ENCODE data around the gene FARP1. TPM values are rescaled to one million over a fixed set of nuclear protein-coding genes. Genes with fewer than 3 reads are reported as not detected.
A peak's percentile ranks its signal among the peaks of the same experiment; 100 is the strongest.

Gene FARP1
- total RNA-seq, 2 donors from 2014 or later = 0.76 to 0.87 TPM

GRCh38 chr13:98307463-98308085, 164.7 kb downstream of the FARP1 start:
- DNase-seq (no peak), ATAC-seq (no peak)
- Mint-ChIP-seq H3K4me3 (no peak overlapping the region), H3K36me3 (ENCODE audit: low read depth) (no peaks in the 10 kb centered on the region), H3K4me1 (peaks cover 2% of the 10 kb centered on the region), H3K27ac (peak overlapping the region; percentile 29), H3K27me3 (peaks cover 29% of the 10 kb centered on the region)
- H3K9me3 ChIP-seq (ENCODE audit: control insufficient read depth, low read length, poor library complexity, severe bottlenecking) = no peaks in the 10 kb centered on the region

- no peak overlapping the region for H3K4me3 Mint-ChIP-seq
These were observed 165.4 kb downstream of the FARP1 start for GRCh38 chr13:98308086-98308911.

GRCh38 chr13:98309569-98310335, 166.9 kb downstream of the FARP1 start:
- no peaks in the 10 kb centered on the region for H3K4me1 Mint-ChIP-seq
- ATAC-seq (no peak), DNase-seq (no peak)
- H3K27ac Mint-ChIP-seq = no peak overlapping the region
- peaks cover 27% of the 10 kb centered on the region for H3K27me3 Mint-ChIP-seq
- H3K9me3 ChIP-seq (ENCODE audit: control insufficient read depth, low read length, poor library complexity, severe bottlenecking) = no peaks in the 10 kb centered on the region
- H3K4me3 Mint-ChIP-seq = no peak overlapping the region
- H3K36me3 Mint-ChIP-seq (ENCODE audit: low read depth) = no peaks in the 10 kb centered on the region

More at GRCh38 chr13:98308086-98308911, 165.4 kb downstream of the FARP1 start:
- no peaks in the 10 kb centered on the region for H3K36me3 Mint-ChIP-seq (ENCODE audit: low read depth)
- H3K27ac Mint-ChIP-seq = peak overlapping the region; percentile 29
- peaks cover 25% of the 10 kb centered on the region for H3K27me3 Mint-ChIP-seq
- no peaks in the 10 kb centered on the region for H3K9me3 ChIP-seq (ENCODE audit: control insufficient read depth, low read length, poor library complexity, severe bottlenecking)
- H3K4me1 Mint-ChIP-seq = no peaks in the 10 kb centered on the region
- ATAC-seq (no peak), DNase-seq (no peak)

- no peak overlapping the region for H3K4me3 Mint-ChIP-seq
- H3K9me3 ChIP-seq (ENCODE audit: control insufficient read depth, low read length, poor library complexity, severe bottlenecking) = no peaks in the 10 kb centered on the region
- no peaks in the 10 kb centered on the region for H3K4me1 Mint-ChIP-seq
- no peak for DNase-seq
- no peaks in the 10 kb centered on the region for H3K36me3 Mint-ChIP-seq (ENCODE audit: low read depth)
- peaks cover 27% of the 10 kb centered on the region for H3K27me3 Mint-ChIP-seq
- no peak for ATAC-seq
- H3K27ac Mint-ChIP-seq = no peak overlapping the region
These were observed 167.7 kb downstream of the FARP1 start for GRCh38 chr13:98310485-98311199.

GRCh38 chr13:98311200-98311548, 168.3 kb downstream of the FARP1 start:
- DNase-seq (no peak), ATAC-seq (no peak)
- H3K27ac Mint-ChIP-seq = no peak overlapping the region
- no peaks in the 10 kb centered on the region for H3K4me1 Mint-ChIP-seq
- H3K9me3 ChIP-seq (ENCODE audit: control insufficient read depth, low read length, poor library complexity, severe bottlenecking) = no peaks in the 10 kb centered on the region
- H3K36me3 Mint-ChIP-seq (ENCODE audit: low read depth) = no peaks in the 10 kb centered on the region
- H3K4me3 Mint-ChIP-seq = no peak overlapping the region
- peaks cover 23% of the 10 kb centered on the region for H3K27me3 Mint-ChIP-seq

- H3K36me3 Mint-ChIP-seq (ENCODE audit: low read depth) = no peaks in the 10 kb centered on the region
- H3K4me1 Mint-ChIP-seq = no peaks in the 10 kb centered on the region
- H3K9me3 ChIP-seq (ENCODE audit: control insufficient read depth, low read length, poor library complexity, severe bottlenecking) = no peaks in the 10 kb centered on the region
- no peak overlapping the region for H3K27ac Mint-ChIP-seq
- no peak for DNase-seq
- no peak overlapping the region for H3K4me3 Mint-ChIP-seq
- ATAC-seq = no peak
- H3K27me3 Mint-ChIP-seq = peaks cover 25% of the 10 kb centered on the region
These were observed 169.7 kb downstream of the FARP1 start for GRCh38 chr13:98312606-98313005.

- no peak overlapping the region for H3K27ac Mint-ChIP-seq
- ATAC-seq (no peak), DNase-seq (no peak)
- H3K9me3 ChIP-seq (ENCODE audit: control insufficient read depth, low read length, poor library complexity, severe bottlenecking) = no peaks in the 10 kb centered on the region
- no peaks in the 10 kb centered on the region for H3K36me3 Mint-ChIP-seq (ENCODE audit: low read depth)
- H3K4me1 Mint-ChIP-seq = no peaks in the 10 kb centered on the region
- peaks cover 28% of the 10 kb centered on the region for H3K27me3 Mint-ChIP-seq
- no peak overlapping the region for H3K4me3 Mint-ChIP-seq
These were observed 170.4 kb downstream of the FARP1 start for GRCh38 chr13:98313023-98313921.

GRCh38 chr13:98313922-98314292, 171.0 kb downstream of the FARP1 start:
- DNase-seq (no peak), ATAC-seq (no peak)
- Mint-ChIP-seq H3K27ac (no peak overlapping the region), H3K27me3 (peaks cover 32% of the 10 kb centered on the region), H3K4me1 (no peaks in the 10 kb centered on the region), H3K36me3 (ENCODE audit: low read depth) (peaks cover 2% of the 10 kb centered on the region), H3K4me3 (no peak overlapping the region)
- no peaks in the 10 kb centered on the region for H3K9me3 ChIP-seq (ENCODE audit: control insufficient read depth, low read length, poor library complexity, severe bottlenecking)

- ATAC-seq = no peak
These were observed 172.6 kb downstream of the FARP1 start for GRCh38 chr13:98315466-98315865.

GRCh38 chr13:98315902-98316301, 173.0 kb downstream of the FARP1 start:
- Mint-ChIP-seq H3K4me1 (no peaks in the 10 kb centered on the region), H3K36me3 (ENCODE audit: low read depth) (peaks cover 2% of the 10 kb centered on the region), H3K27ac (no peak overlapping the region), H3K4me3 (no peak overlapping the region), H3K27me3 (peaks cover 35% of the 10 kb centered on the region)
- no peak for DNase-seq
- no peaks in the 10 kb centered on the region for H3K9me3 ChIP-seq (ENCODE audit: control insufficient read depth, low read length, poor library complexity, severe bottlenecking)
- no peak for ATAC-seq

More at GRCh38 chr13:98315466-98315865, 172.6 kb downstream of the FARP1 start:
- H3K9me3 ChIP-seq (ENCODE audit: control insufficient read depth, low read length, poor library complexity, severe bottlenecking) = no peaks in the 10 kb centered on the region
- Mint-ChIP-seq H3K4me3 (no peak overlapping the region), H3K4me1 (no peaks in the 10 kb centered on the region), H3K27me3 (peaks cover 33% of the 10 kb centered on the region), H3K36me3 (ENCODE audit: low read depth) (peaks cover 2% of the 10 kb centered on the region), H3K27ac (no peak overlapping the region)
- DNase-seq = no peak

- Mint-ChIP-seq H3K4me1 (no peaks in the 10 kb centered on the region), H3K36me3 (ENCODE audit: low read depth) (peaks cover 2% of the 10 kb centered on the region), H3K27ac (no peak overlapping the region), H3K27me3 (peaks cover 42% of the 10 kb centered on the region), H3K4me3 (no peak overlapping the region)
- no peaks in the 10 kb centered on the region for H3K9me3 ChIP-seq (ENCODE audit: control insufficient read depth, low read length, poor library complexity, severe bottlenecking)
- ATAC-seq (no peak), DNase-seq (no peak)
These were observed 174.8 kb downstream of the FARP1 start for GRCh38 chr13:98317573-98318171.

All from T-helper 17 cell (primary cell).